ENCODE measurements around the gene FAM240B. TPM values are rescaled to one million over a fixed set of nuclear protein-coding genes. Genes with fewer than 3 reads are reported as not detected.

Gene FAM240B
- total RNA-seq, 2 donors from 2014 or later = not detected

- H3K9me3 ChIP-seq = no peaks in the 10 kb centered on the region
- TF ChIP-seq, protein P1, sequence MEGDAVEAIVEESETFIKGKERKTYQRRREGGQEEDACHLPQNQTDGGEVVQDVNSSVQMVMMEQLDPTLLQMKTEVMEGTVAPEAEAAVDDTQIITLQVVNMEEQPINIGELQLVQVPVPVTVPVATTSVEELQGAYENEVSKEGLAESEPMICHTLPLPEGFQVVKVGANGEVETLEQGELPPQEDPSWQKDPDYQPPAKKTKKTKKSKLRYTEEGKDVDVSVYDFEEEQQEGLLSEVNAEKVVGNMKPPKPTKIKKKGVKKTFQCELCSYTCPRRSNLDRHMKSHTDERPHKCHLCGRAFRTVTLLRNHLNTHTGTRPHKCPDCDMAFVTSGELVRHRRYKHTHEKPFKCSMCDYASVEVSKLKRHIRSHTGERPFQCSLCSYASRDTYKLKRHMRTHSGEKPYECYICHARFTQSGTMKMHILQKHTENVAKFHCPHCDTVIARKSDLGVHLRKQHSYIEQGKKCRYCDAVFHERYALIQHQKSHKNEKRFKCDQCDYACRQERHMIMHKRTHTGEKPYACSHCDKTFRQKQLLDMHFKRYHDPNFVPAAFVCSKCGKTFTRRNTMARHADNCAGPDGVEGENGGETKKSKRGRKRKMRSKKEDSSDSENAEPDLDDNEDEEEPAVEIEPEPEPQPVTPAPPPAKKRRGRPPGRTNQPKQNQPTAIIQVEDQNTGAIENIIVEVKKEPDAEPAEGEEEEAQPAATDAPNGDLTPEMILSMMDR (IDR thresholded peaks at IDR 0.05) = no peak
- no peaks in the 10 kb centered on the region for H3K4me1 ChIP-seq
- no peak overlapping the region for H3K27ac ChIP-seq
- no peak overlapping the region for H3K4me3 ChIP-seq
- no peaks in the 10 kb centered on the region for H3K36me3 ChIP-seq
- no peak overlapping the region for H3K9ac ChIP-seq (ENCODE audit: low read depth in 2 of 2, low read length in 2 of 2)
- H3K27me3 ChIP-seq = no peaks in the 10 kb centered on the region
- no peak for DNase-seq
- intact Hi-C loops (cut with DNase I) = no loop called here
Observed at GRCh38 chr9:38673399-38674193, 46.3 kb downstream of the FAM240B start.

GRCh38 chr9:38671748-38672147 is 48.2 kb downstream of the FAM240B start:
- H3K27me3 ChIP-seq = no peaks in the 10 kb centered on the region
- TF ChIP-seq, protein P1 (IDR thresholded peaks at IDR 0.05) = no peak
- intact Hi-C loops (cut with DNase I) = no loop called here
- no peak for DNase-seq
- H3K9me3 ChIP-seq = no peaks in the 10 kb centered on the region
- no peak overlapping the region for H3K27ac ChIP-seq
- H3K4me3 ChIP-seq = no peak overlapping the region
- H3K4me1 ChIP-seq = no peaks in the 10 kb centered on the region
- no peak overlapping the region for H3K9ac ChIP-seq (ENCODE audit: low read depth in 2 of 2, low read length in 2 of 2)
- no peaks in the 10 kb centered on the region for H3K36me3 ChIP-seq

- no peaks in the 10 kb centered on the region for H3K27me3 ChIP-seq
- TF ChIP-seq, protein P1 (IDR thresholded peaks at IDR 0.05) = no peak
- no peak overlapping the region for H3K27ac ChIP-seq
- H3K4me3 ChIP-seq = no peak overlapping the region
- intact Hi-C loops (cut with DNase I) = no loop called here
- no peaks in the 10 kb centered on the region for H3K36me3 ChIP-seq
- H3K4me1 ChIP-seq = no peaks in the 10 kb centered on the region
- no peak overlapping the region for H3K9ac ChIP-seq (ENCODE audit: low read depth in 2 of 2, low read length in 2 of 2)
- no peak for DNase-seq
- no peaks in the 10 kb centered on the region for H3K9me3 ChIP-seq
Observed at GRCh38 chr9:38671372-38671731, 48.6 kb downstream of the FAM240B start.

GRCh38 chr9:38670542-38671371 is 49.2 kb downstream of the FAM240B start:
- intact Hi-C loops (cut with DNase I) = no loop called here
- TF ChIP-seq, protein P1 (IDR thresholded peaks at IDR 0.05) = no peak
- no peak for DNase-seq
- Histone ChIP-seq H3K4me1 (no peaks in the 10 kb centered on the region), H3K27ac (no peak overlapping the region), H3K4me3 (no peak overlapping the region), H3K9me3 (no peaks in the 10 kb centered on the region), H3K36me3 (no peaks in the 10 kb centered on the region), H3K9ac (ENCODE audit: low read depth in 2 of 2, low read length in 2 of 2) (no peak overlapping the region), H3K27me3 (no peaks in the 10 kb centered on the region)

- intact Hi-C loops (cut with DNase I) = no loop called here
- Histone ChIP-seq H3K4me1 (no peaks in the 10 kb centered on the region), H3K27me3 (no peaks in the 10 kb centered on the region), H3K27ac (no peak overlapping the region), H3K4me3 (no peak overlapping the region), H3K36me3 (no peaks in the 10 kb centered on the region), H3K9me3 (no peaks in the 10 kb centered on the region), H3K9ac (ENCODE audit: low read depth in 2 of 2, low read length in 2 of 2) (no peak overlapping the region)
- TF ChIP-seq, protein P1 (IDR thresholded peaks at IDR 0.05) = no peak
- DNase-seq = no peak
Observed at GRCh38 chr9:38668791-38669466, 51.0 kb downstream of the FAM240B start.
